Activated naive CD8-positive, alpha-beta T cell treated with anti-CD3 and anti-CD28 coated beads, Interleukin-2, amount 50 U/mL, for 16 hours (primary cell): ENCODE results near the gene LRRC61.

ENCODE experiments used
- DNase-seq: peaks from one replicate; pipeline ENCODE4 v3.0.0-alpha.2; 2020; ENCODE audit warnings: low read depth, low spot score

LRRC61 gene

GRCh38 chr7:150356265-150356897 is 33.2 kb downstream of the LRRC61 start:
- no peak for DNase-seq

- DNase-seq, result no peak
Observed at GRCh38 chr7:150357270-150357669, 34.1 kb downstream of the LRRC61 start.

- DNase-seq, result no peak
Observed at GRCh38 chr7:150357771-150358427, 34.7 kb downstream of the LRRC61 start.

- DNase-seq, result no peak
Observed at GRCh38 chr7:150358433-150358832, 35.3 kb downstream of the LRRC61 start.

GRCh38 chr7:150358988-150359621 is 36.0 kb downstream of the LRRC61 start:
- DNase-seq, result no peak

- DNase-seq, result no peak
Observed at GRCh38 chr7:150359622-150360362, 36.6 kb downstream of the LRRC61 start.

- no peak for DNase-seq
Observed at GRCh38 chr7:150360363-150361058, 37.4 kb downstream of the LRRC61 start.

GRCh38 chr7:150361402-150361801 is 38.2 kb downstream of the LRRC61 start:
- no peak for DNase-seq

GRCh38 chr7:150361807-150362621 is 38.9 kb downstream of the LRRC61 start:
- no peak for DNase-seq

- no peak for DNase-seq
Observed at GRCh38 chr7:150363370-150363769, 40.2 kb downstream of the LRRC61 start.

GRCh38 chr7:150363872-150364271 is 40.7 kb downstream of the LRRC61 start:
- DNase-seq, result no peak

GRCh38 chr7:150365194-150365593 is 42.0 kb downstream of the LRRC61 start:
- DNase-seq, result no peak

GRCh38 chr7:150365673-150366398 is 42.7 kb downstream of the LRRC61 start:
- no peak for DNase-seq

GRCh38 chr7:150367677-150368095 is 44.5 kb downstream of the LRRC61 start:
- no peak for DNase-seq

GRCh38 chr7:150368096-150368883 is 45.1 kb downstream of the LRRC61 start, which contains the start of gene REPIN1:
Gene REPIN1 (plus strand): TSS chr7:150368822. CDS start chr7:150369712, 890 bp downstream.
- peak; percentile 66 for DNase-seq

GRCh38 chr7:150368884-150369747 is 46.0 kb downstream of the LRRC61 start:
- DNase-seq, result no peak

GRCh38 chr7:150369748-150370501 is 46.8 kb downstream of the LRRC61 start:
- DNase-seq, result no peak
